ENCODE data around the gene DDX10. TPM values are rescaled to one million over a fixed set of nuclear protein-coding genes. Genes with fewer than 3 reads are reported as not detected.

Gene DDX10
- polyA plus RNA-seq, 1 donor from 2014 or later: 15.9 TPM

DNA sequence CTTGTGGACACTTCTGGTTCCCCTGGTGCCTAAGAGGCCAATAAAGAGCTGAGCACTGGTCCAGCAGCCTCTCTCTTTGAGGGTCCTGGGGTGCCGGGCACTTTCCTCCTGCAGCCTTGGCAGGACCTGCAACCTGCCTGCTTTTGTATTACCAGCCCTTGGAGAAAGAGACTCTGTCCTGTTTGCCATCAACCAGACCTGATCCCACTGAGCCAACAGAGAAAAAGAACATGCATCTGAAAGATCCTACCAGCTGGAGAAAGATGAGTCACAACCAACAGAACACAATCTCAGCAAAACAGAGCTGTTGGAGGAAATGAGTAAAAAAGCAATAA, 321.0 kb downstream of the DDX10 start:
- no peaks in the 10 kb centered on the region for H3K79me2 ChIP-seq (replicated peaks; ENCODE audit: insufficient read depth, low read length)
- no peak overlapping the region for H3K4me2 ChIP-seq (ENCODE audit: low read length)
- no peak overlapping the region for H2AFZ ChIP-seq (ENCODE audit: low read depth, low read length)
- H3K9ac ChIP-seq (ENCODE audit: low read length): no peak overlapping the region
- H4K20me1 ChIP-seq (ENCODE audit: insufficient read depth): no peaks in the 10 kb centered on the region
- no peaks in the 10 kb centered on the region for H3K27me3 ChIP-seq (ENCODE audit: insufficient read depth, low read depth, low read length)
- H3K36me3 ChIP-seq (ENCODE audit: insufficient read depth, low read length): no peaks in the 10 kb centered on the region
- H3F3A ChIP-seq (ENCODE audit: insufficient read depth, low read length, poor library complexity, severe bottlenecking): no peaks in the 10 kb centered on the region
- TF ChIP-seq REST (IDR thresholded peaks at IDR 0.05; ENCODE audit: borderline replicate concordance): no peak
- TF ChIP-seq, protein P1, sequence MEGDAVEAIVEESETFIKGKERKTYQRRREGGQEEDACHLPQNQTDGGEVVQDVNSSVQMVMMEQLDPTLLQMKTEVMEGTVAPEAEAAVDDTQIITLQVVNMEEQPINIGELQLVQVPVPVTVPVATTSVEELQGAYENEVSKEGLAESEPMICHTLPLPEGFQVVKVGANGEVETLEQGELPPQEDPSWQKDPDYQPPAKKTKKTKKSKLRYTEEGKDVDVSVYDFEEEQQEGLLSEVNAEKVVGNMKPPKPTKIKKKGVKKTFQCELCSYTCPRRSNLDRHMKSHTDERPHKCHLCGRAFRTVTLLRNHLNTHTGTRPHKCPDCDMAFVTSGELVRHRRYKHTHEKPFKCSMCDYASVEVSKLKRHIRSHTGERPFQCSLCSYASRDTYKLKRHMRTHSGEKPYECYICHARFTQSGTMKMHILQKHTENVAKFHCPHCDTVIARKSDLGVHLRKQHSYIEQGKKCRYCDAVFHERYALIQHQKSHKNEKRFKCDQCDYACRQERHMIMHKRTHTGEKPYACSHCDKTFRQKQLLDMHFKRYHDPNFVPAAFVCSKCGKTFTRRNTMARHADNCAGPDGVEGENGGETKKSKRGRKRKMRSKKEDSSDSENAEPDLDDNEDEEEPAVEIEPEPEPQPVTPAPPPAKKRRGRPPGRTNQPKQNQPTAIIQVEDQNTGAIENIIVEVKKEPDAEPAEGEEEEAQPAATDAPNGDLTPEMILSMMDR (IDR thresholded peaks at IDR 0.05; ENCODE audit: poor library complexity, severe bottlenecking): no peak
- TF ChIP-seq TAF1 (IDR thresholded peaks at IDR 0.05; ENCODE audit: low read depth): no peak
- TF ChIP-seq RAD21 (conservative IDR thresholded peaks at IDR 0.05): no peak
- TF ChIP-seq EP300 (conservative IDR thresholded peaks at IDR 0.05; ENCODE audit: poor library complexity, severe bottlenecking): no peak
- TF ChIP-seq EZH2 (IDR thresholded peaks at IDR 0.05; ENCODE audit: borderline replicate concordance, insufficient read depth, low read length, poor library complexity, severe bottlenecking): no peak
- TF ChIP-seq POLR2AphosphoS5 (IDR thresholded peaks at IDR 0.05): no peak
- no peak for TF ChIP-seq SMC3 (conservative IDR thresholded peaks at IDR 0.05; ENCODE audit: poor library complexity)
- no peak for TF ChIP-seq MXI1 (conservative IDR thresholded peaks at IDR 0.05; ENCODE audit: poor library complexity, severe bottlenecking)
- no peak overlapping the region for H3K27ac ChIP-seq (ENCODE audit: low read length)
- no peaks in the 10 kb centered on the region for H3K9me2 ChIP-seq (ENCODE audit: insufficient read depth, low read length)
- H3K4me3 ChIP-seq (ENCODE audit: low read length): no peak overlapping the region
- no peaks in the 10 kb centered on the region for H3K9me3 ChIP-seq (ENCODE audit: low read length)

Other genes with a start within 250 kb of the DDX10 start
- 1.1 and 1.4 TPM in 2 replicates for gene C11orf65, start 197.5 kb upstream of the DDX10 start, polyA plus RNA-seq
- gene POGLUT3, start 166.7 kb upstream of the DDX10 start, polyA plus RNA-seq: 0.10 and 0.31 TPM in 2 replicates
- not detected in 2 replicates for gene EXPH5, start 71.3 kb upstream of the DDX10 start, polyA plus RNA-seq